Cardiac fibroblast (primary cell): ENCODE results near the gene HID1.

Experiments
- DNase-seq, 2 donors: peaks; one replicate each; pipeline versions ENCODE4 v3.0.0 to v3.0.0-alpha.2; 2010; ENCODE audit warnings: low read depth in 2 of 2
- H3K4me3 ChIP-seq, 2 donors: replicated peaks in 1 of 2; 1 replicate in 1 of 2; 2 replicates in 1 of 2; pipeline ENCODE4 v1.5.1; 2011; ENCODE audit warnings: low read depth in 2 of 2, low read length in 2 of 2, mild to moderate bottlenecking in 2 of 2, moderate library complexity in 1 of 2
- CTCF ChIP-seq: IDR thresholded peaks from one replicate; pipeline ENCODE4 v1.5.1; 2011; ENCODE audit warnings: low read depth, mild to moderate bottlenecking, low read length, inconsistent platforms

HID1 gene

GRCh38 chr17:75005291-75005690 lies 32.7 kb upstream of the HID1 start:
- no peak overlapping the region for H3K4me3 ChIP-seq
- no peak for DNase-seq
- no peak for TF ChIP-seq CTCF

DNA sequence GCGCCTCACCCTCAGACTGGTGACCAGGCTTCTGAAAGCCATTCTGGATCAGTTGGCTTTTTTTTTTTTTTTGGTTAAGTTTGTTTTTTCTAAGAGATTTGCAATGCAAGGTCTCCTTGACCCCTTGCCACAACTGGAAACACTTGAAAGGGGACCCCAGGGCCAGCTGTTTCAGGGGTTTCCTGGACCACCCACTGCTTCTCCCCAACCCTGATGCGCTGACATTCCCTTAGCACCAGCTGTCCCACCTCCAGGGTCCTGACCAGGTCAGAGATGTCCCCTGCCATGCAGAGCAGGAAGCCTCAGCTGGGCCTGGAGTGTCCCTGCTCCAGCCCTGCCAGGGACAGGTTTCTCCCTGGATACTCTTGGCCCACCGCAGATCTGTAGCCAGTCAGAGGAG lies 31.8 kb upstream of the HID1 start:
- no peak overlapping the region for H3K4me3 ChIP-seq
- no peak for DNase-seq
- TF ChIP-seq CTCF, result no peak

DNA sequence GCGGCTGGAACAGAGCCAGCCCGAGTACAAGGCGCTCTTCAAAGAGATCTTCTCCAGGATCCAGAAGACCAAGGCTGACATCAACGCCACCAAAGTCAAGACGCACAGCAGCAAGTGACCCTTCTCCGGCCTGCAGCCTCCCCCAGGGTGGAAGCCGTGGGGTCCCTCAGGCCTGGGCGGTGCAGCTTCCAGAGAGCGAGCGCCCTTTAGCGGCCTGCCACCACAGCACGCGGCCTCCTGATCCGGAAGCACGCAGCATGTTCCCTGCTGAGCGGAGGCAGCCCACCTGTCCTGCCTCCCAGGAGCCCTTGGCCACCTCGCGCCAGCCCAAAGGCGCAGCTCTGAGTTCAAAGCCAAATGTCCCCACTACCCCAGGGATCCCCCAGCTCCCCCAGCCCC lies 31.4 kb upstream of the HID1 start:
- no peak for TF ChIP-seq CTCF
- H3K4me3 ChIP-seq, result no peak overlapping the region
- no peak for DNase-seq

GRCh38 chr17:75003070-75003956 lies 30.8 kb upstream of the HID1 start:
- no peak overlapping the region for H3K4me3 ChIP-seq
- TF ChIP-seq CTCF, result no peak
- DNase-seq, result no peak

DNA sequence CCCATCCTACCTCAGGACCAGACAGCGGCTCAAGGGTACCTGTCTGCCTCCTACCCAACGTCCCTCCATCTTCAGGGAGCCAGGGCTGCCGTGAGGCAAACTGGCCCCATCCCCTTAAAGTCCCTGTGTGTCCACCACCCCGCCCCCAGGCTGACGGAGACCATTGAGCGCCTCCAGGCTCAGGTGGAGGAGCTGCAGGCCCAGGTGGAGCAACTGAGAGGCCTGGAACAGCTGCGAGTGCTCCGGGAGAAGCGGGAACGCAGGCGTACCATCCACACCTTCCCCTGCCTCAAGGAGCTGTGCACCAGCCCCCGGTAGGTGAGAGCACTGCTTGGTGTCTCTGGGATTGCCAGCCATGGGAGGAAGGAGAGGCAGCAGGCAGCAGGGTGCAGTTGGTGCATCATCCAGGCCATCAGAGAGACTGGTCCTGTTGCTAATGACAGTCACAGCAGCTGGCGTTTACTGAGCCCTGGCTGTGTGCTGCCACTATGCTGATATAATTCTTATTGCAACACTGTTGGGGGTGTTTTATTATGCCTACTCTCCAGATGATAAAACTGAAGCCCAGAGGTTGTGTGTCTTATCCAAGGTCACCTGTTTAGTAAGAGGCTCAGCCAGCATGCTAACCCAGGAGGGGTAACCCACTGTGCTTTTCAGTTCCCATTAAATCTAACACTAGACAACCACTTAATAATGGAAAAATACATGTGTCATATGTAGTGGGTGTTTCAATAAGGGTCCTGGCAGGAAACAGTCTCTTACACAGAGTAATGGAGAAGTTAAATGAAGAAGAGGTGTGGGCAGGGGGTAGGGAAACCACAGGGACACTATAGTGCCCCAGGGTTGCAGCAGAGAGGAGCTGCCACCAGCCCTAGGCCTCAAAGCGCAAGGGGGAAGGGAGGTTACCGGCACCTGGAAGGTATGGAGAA lies 29.6 kb upstream of the HID1 start:
- TF ChIP-seq CTCF, result no peak
- DNase-seq, result no peak
- no peak overlapping the region for H3K4me3 ChIP-seq

DNA sequence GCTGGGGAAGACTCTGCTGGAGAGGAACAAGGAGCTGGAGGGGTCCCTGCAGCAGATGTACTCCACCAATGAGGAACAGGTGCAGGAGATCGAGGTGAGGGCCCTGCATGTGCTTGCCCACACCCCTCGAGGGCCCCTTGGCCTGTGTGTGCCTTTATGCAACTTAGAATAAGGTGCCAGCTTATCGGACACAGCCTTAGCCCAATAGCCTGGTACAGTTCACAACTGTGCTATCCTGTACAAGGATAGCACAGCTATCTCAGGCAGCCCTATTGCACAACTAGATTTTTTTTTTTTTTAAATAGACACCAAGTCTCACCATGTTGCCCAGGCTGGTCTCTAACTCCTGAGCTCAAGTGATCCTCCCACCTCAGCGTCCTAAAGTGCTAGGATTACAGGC lies 27.0 kb upstream of the HID1 start:
- no peak overlapping the region for H3K4me3 ChIP-seq
- no peak for DNase-seq
- TF ChIP-seq CTCF, result no peak
